Natural killer cell (primary cell): ENCODE results near the gene SFSWAP. TPM values are rescaled to one million over a fixed set of nuclear protein-coding genes. Genes with fewer than 3 reads are reported as not detected.

Experiments
- ATAC-seq, 3 donors: fragments of 150-1000 bp in 2 of 3; fragments of 200-7000 bp in 1 of 3; cut with Tn5 transposase; 1 replicate in 1 of 3; 2 replicates in 2 of 3; pipeline ENCODE4 v1.10.0; 2021; ENCODE audit warnings: mild to moderate bottlenecking in 2 of 3, moderate library complexity in 2 of 3
- DNase-seq, 2 donors: peaks; one replicate each; pipeline versions ENCODE4 v3.0.0 to v3.0.0-alpha.2; 2013 to 2021; ENCODE audit warnings: mixed read lengths in 1 of 2
- H3K27ac ChIP-seq: one replicate; pipeline ENCODE4 v1.5.1; 2013; ENCODE audit warnings: mild to moderate bottlenecking, low read length
- H3K27me3 ChIP-seq: one replicate; pipeline ENCODE4 v1.6.1; 2013; ENCODE audit warnings: low read length; ENCODE audit not compliant: control insufficient read depth, insufficient read depth
- H3K36me3 ChIP-seq: one replicate; pipeline ENCODE4 v1.6.1; 2013; ENCODE audit warnings: low read length; ENCODE audit not compliant: control insufficient read depth, insufficient read depth
- H3K4me1 ChIP-seq: one replicate; pipeline ENCODE4 v1.6.1; 2013; ENCODE audit warnings: low read length; ENCODE audit not compliant: control insufficient read depth, insufficient read depth
- H3K4me3 ChIP-seq: one replicate; pipeline ENCODE4 v1.5.1; 2013; ENCODE audit warnings: low read length
- H3K9me3 ChIP-seq: one replicate; pipeline ENCODE4 v1.6.1; 2013; ENCODE audit warnings: low read length; ENCODE audit not compliant: control insufficient read depth, insufficient read depth
- H3K27ac Mint-ChIP-seq, 2 donors: one replicate each; pipeline ENCODE4 v1.8.0; 2022; ENCODE audit warnings: mild to moderate bottlenecking in 2 of 2, mixed read lengths in 2 of 2, moderate library complexity in 1 of 2
- H3K27me3 Mint-ChIP-seq, 2 donors: one replicate each; pipeline ENCODE4 v1.8.0; 2022; ENCODE audit warnings: low read depth in 2 of 2, mixed read lengths in 2 of 2
- H3K36me3 Mint-ChIP-seq: one replicate; pipeline ENCODE4 v1.8.0; 2022; ENCODE audit warnings: mixed read lengths
- H3K4me1 Mint-ChIP-seq, 2 donors: one replicate each; pipeline ENCODE4 v1.8.0; 2022; ENCODE audit warnings: mixed read lengths in 2 of 2
- H3K4me3 Mint-ChIP-seq: one replicate; pipeline ENCODE4 v1.8.0; 2022; ENCODE audit warnings: mild to moderate bottlenecking, moderate library complexity, mixed read lengths
- H3K9me3 Mint-ChIP-seq, 2 donors: one replicate each; pipeline ENCODE4 v1.8.0; 2022; ENCODE audit warnings: mixed read lengths in 2 of 2
- WGBS: methylation state at CpG from one replicate; pipeline ENCODE4 v1.1.7; 2013; ENCODE audit warnings: missing lambda C conversion rate; ENCODE audit not compliant: insufficient coverage; 5-methylcytosine and 5-hydroxymethylcytosine counted together
- intact Hi-C: fragments of 100-400 bp; cut with micrococcal nuclease; formaldehyde crosslinking; loops from one replicate; pipeline ENCODE4 v1.14.2; 2022
- total RNA-seq, 4 donors: library from RNA; stranded (reverse); fragments of 120-200 nt in 1 of 4; gene quantifications; one replicate each; pipeline versions ENCODE4 v1.2.3 to v1.2.4, GENCODE V29; 2013 to 2022
- TF ChIP-seq, protein P1 (sequence below): fragments of 200-600 bp; IDR thresholded peaks from one replicate; pipeline ENCODE4 v1.8.0; 2022; ENCODE audit warnings: antibody characterized with exemption

The SFSWAP gene
- total RNA-seq, 3 donors from 2014 or later (not counting 1 experiment from before 2014, with no cell fraction given), result 99.1 to 109 (median 102) TPM

DNA sequence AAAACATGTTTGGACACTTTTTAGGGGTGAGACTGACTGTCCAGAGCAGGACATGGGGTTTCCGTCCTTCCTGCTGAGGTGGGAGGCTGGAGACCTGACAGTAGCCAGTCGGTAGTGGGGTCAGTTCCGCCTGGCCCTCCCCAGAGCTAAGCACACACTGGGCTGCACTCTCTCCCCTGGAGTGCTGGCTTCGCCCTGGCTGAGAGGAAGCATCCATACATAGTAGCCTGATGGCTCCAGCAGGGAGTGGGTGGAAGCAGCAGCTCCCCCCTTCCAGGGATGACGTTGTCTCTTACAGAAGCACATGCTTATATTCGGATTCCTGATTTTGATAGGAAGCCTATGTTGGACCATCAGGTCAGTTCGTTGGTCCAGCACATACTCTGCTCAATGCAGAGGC, 40.4 kb downstream of the SFSWAP start:
- no peaks in the 10 kb centered on the region for H3K27me3 ChIP-seq
- H3K4me3 ChIP-seq, result no peak overlapping the region
- 97% methylated on average over 7 of the region's 7 CpGs for WGBS
- no peak overlapping the region for H3K27ac ChIP-seq
- Mint-ChIP-seq H3K4me3 (no peak overlapping the region), H3K9me3 (no peaks in the 10 kb centered on the region), H3K27me3 (no peaks in the 10 kb centered on the region), H3K4me1 (peaks cover 12 to 16% of the 10 kb centered on the region in 2 donors), H3K36me3 (peaks cover 19% of the 10 kb centered on the region), H3K27ac (no peak overlapping the region)
- DNase-seq (no peak), ATAC-seq (no peak)
- intact Hi-C loops, result no loop called here
- no peaks in the 10 kb centered on the region for H3K4me1 ChIP-seq
- TF ChIP-seq, protein P1, sequence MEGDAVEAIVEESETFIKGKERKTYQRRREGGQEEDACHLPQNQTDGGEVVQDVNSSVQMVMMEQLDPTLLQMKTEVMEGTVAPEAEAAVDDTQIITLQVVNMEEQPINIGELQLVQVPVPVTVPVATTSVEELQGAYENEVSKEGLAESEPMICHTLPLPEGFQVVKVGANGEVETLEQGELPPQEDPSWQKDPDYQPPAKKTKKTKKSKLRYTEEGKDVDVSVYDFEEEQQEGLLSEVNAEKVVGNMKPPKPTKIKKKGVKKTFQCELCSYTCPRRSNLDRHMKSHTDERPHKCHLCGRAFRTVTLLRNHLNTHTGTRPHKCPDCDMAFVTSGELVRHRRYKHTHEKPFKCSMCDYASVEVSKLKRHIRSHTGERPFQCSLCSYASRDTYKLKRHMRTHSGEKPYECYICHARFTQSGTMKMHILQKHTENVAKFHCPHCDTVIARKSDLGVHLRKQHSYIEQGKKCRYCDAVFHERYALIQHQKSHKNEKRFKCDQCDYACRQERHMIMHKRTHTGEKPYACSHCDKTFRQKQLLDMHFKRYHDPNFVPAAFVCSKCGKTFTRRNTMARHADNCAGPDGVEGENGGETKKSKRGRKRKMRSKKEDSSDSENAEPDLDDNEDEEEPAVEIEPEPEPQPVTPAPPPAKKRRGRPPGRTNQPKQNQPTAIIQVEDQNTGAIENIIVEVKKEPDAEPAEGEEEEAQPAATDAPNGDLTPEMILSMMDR, result no peak
- H3K9me3 ChIP-seq, result no peaks in the 10 kb centered on the region
- H3K36me3 ChIP-seq, result peaks cover 58% of the 10 kb centered on the region

DNA sequence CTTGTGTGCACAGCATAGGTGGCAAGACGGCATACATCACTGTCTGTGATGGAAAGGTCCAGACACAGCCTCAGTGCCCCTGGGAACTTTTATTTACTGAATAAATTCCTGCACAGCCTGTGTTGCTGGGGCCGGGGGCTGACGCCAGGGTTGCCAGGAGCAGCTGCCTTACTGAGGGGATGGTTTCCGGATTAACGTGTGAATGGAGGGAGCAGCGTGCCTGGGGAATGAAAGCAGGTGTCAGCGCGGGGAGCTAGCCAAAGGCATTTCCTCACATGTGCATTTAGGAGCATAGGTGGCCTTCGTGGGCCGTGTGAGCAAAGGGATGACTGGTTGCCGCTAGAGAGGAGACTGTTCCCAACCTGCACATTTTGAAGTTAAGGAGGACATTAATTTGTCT, 41.6 kb downstream of the SFSWAP start:
- 97% methylated on average over 11 of the region's 11 CpGs for WGBS
- DNase-seq (no peak), ATAC-seq (no peak)
- H3K27me3 Mint-ChIP-seq, result no peaks in the 10 kb centered on the region
- H3K27ac Mint-ChIP-seq, result no peak overlapping the region
- no peaks in the 10 kb centered on the region for H3K4me1 ChIP-seq
- no peak overlapping the region for H3K27ac ChIP-seq
- H3K9me3 ChIP-seq, result no peaks in the 10 kb centered on the region
- H3K9me3 Mint-ChIP-seq, result no peaks in the 10 kb centered on the region
- H3K4me3 Mint-ChIP-seq, result no peak overlapping the region
- intact Hi-C loops, result no loop called here
- peaks cover 63% of the 10 kb centered on the region for H3K36me3 ChIP-seq
- H3K4me3 ChIP-seq, result no peak overlapping the region
- H3K36me3 Mint-ChIP-seq, result peaks cover 28% of the 10 kb centered on the region
- H3K27me3 ChIP-seq, result no peaks in the 10 kb centered on the region
- TF ChIP-seq, protein P1, result no peak
- peaks cover 9 to 11% of the 10 kb centered on the region in 2 donors for H3K4me1 Mint-ChIP-seq

DNA sequence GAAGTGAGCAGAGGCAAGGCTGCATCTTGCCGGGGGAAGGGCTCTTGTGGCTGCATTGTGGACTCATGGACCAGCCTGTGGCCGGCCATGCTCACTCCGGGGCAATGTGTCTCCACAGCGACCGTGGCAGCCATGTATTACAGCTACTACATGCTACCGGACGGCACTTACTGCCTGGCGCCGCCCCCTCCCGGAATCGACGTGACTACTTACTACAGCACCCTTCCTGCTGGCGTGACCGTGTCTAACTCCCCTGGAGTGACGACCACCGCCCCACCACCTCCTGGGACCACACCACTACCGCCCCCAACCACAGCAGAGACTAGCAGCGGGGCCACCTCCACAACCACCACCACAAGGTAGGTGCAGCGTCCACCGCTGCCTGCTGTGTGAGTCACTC, 42.1 kb downstream of the SFSWAP start:
- Histone ChIP-seq H3K4me3 (no peak overlapping the region), H3K27ac (no peak overlapping the region), H3K9me3 (no peaks in the 10 kb centered on the region), H3K27me3 (no peaks in the 10 kb centered on the region), H3K36me3 (peaks cover 68% of the 10 kb centered on the region), H3K4me1 (no peaks in the 10 kb centered on the region)
- Mint-ChIP-seq H3K36me3 (peaks cover 32% of the 10 kb centered on the region), H3K4me1 (peaks cover 6 to 7% of the 10 kb centered on the region in 2 donors), H3K9me3 (no peaks in the 10 kb centered on the region), H3K4me3 (no peak overlapping the region), H3K27me3 (no peaks in the 10 kb centered on the region), H3K27ac (no peak overlapping the region)
- ATAC-seq (no peak), DNase-seq (no peak)
- TF ChIP-seq, protein P1, result no peak
- 94% methylated on average over 20 of the region's 20 CpGs for WGBS
- intact Hi-C loops, result no loop called here

DNA sequence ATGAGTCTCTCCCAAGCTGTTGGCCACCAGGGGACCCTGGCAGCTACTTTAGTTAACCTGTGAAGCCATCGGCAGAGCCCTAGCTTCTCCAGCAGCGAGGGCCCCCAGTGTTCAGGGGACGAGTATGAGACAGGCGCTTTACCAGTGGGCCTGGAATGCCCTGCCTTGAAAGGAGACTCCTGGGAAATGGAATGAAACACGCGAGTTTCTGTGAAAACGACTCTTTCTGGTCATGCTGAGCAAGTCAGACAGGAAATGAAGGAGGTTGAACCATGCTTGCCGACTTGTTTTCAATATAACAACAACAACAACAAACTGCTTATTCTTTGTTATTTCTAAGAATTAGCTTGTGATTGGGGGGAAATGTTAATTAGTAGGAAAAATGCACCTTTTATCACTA, 42.9 kb downstream of the SFSWAP start:
- no peaks in the 10 kb centered on the region for H3K9me3 ChIP-seq
- peaks cover 6 to 7% of the 10 kb centered on the region in 2 donors for H3K4me1 Mint-ChIP-seq
- TF ChIP-seq, protein P1, result no peak
- no peak for ATAC-seq
- no peak overlapping the region for H3K4me3 ChIP-seq
- H3K27ac ChIP-seq, result no peak overlapping the region
- no peak overlapping the region for H3K27ac Mint-ChIP-seq
- H3K27me3 Mint-ChIP-seq, result no peaks in the 10 kb centered on the region
- 98% methylated on average over 7 of the region's 8 CpGs for WGBS
- H3K9me3 Mint-ChIP-seq, result no peaks in the 10 kb centered on the region
- H3K36me3 Mint-ChIP-seq, result peaks cover 32% of the 10 kb centered on the region
- no peak overlapping the region for H3K4me3 Mint-ChIP-seq
- H3K27me3 ChIP-seq, result no peaks in the 10 kb centered on the region
- no peak for DNase-seq
- intact Hi-C loops, result no loop called here
- no peaks in the 10 kb centered on the region for H3K4me1 ChIP-seq
- H3K36me3 ChIP-seq, result peaks cover 69% of the 10 kb centered on the region
